Activated CD4-positive, alpha-beta memory T cell treated with anti-CD3 and anti-CD28 coated beads for 36 hours (primary cell): ENCODE data around the gene TBX2. TPM values are rescaled to one million over a fixed set of nuclear protein-coding genes. Genes with fewer than 3 reads are reported as not detected.
A peak's percentile ranks its signal among the peaks of the same experiment; 100 is the strongest.

Experiments used
- CTCF ChIA-PET: fragments of 350-600 bp; sonication (Branson Sonifier 250); formaldehyde crosslinking; loops from one replicate; lab custom pipeline; 2021; ENCODE audit warnings: antibody characterized with exemption, inconsistent platforms; lab: Charles Lee
- POLR2A ChIA-PET: fragments of 350-600 bp; sonication (Branson Sonifier 250); formaldehyde crosslinking; loops from one replicate; lab custom pipeline; 2021; ENCODE audit warnings: antibody characterized with exemption; lab: Charles Lee
- DNase-seq: peaks from one replicate; pipeline ENCODE4 v3.0.0-alpha.2; 2020
- H3K27ac Mint-ChIP-seq: one replicate; pipeline ENCODE4 v1.8.0; 2021; ENCODE audit warnings: mixed read lengths
- H3K27me3 Mint-ChIP-seq: one replicate; pipeline ENCODE4 v1.8.0; 2021; ENCODE audit warnings: mixed read lengths
- H3K36me3 Mint-ChIP-seq: one replicate; pipeline ENCODE4 v1.8.0; 2021; ENCODE audit warnings: mixed read lengths
- H3K4me1 Mint-ChIP-seq: one replicate; pipeline ENCODE4 v1.8.0; 2021; ENCODE audit warnings: low read depth, mixed read lengths
- H3K4me3 Mint-ChIP-seq: one replicate; pipeline ENCODE4 v1.8.0; 2021; ENCODE audit warnings: mild to moderate bottlenecking, mixed read lengths
- H3K9me3 Mint-ChIP-seq: one replicate; pipeline ENCODE4 v1.8.0; 2021; ENCODE audit warnings: mixed read lengths
- intact Hi-C: fragments of 100-400 bp; cut with micrococcal nuclease; formaldehyde crosslinking; loops from one replicate; pipeline ENCODE4 v1.15.1; 2023
- total RNA-seq, 2 experiments: library from RNA; stranded (reverse); gene quantifications; one replicate each; pipeline ENCODE4 v1.2.3, GENCODE V29; 2021

TBX2 gene
- total RNA-seq, 2 experiments from 2014 or later: 0.05 TPM; not detected in 1

GRCh38 chr17:61414141-61414935, 14.7 kb downstream of the TBX2 start:
- CTCF ChIA-PET: interaction anchor here (0.6 to 3.4 kb wide), 10 partner anchors 11 to 1297 kb away, joined by 3 to 25 read pairs (median 3); no protein-coding TSS in a partner anchor
- intact Hi-C loops: loop anchor here (5.0 kb wide), 1 partner anchor 418 kb away; no protein-coding TSS in a partner anchor
- H3K9me3 Mint-ChIP-seq: no peaks in the 10 kb centered on the region
- H3K4me1 Mint-ChIP-seq: peaks cover 17% of the 10 kb centered on the region
- DNase-seq: no peak
- H3K4me3 Mint-ChIP-seq: no peak overlapping the region
- H3K36me3 Mint-ChIP-seq: no peaks in the 10 kb centered on the region
- POLR2A ChIA-PET: no interaction called here
- H3K27me3 Mint-ChIP-seq: peaks cover 20% of the 10 kb centered on the region
- no peak overlapping the region for H3K27ac Mint-ChIP-seq

GRCh38 chr17:61414936-61415251, 15.3 kb downstream of the TBX2 start:
- intact Hi-C loops: loop anchor here (5.0 kb wide), 1 partner anchor 417 kb away; no protein-coding TSS in a partner anchor
- ChIA-PET POLR2A (no interaction called here), CTCF (interaction anchor here (0.6 to 1.4 kb wide), 3 partner anchors 10 to 135 kb away, joined by 3 to 6 read pairs (median 3); no protein-coding TSS in a partner anchor)
- H3K4me3 Mint-ChIP-seq: no peak overlapping the region
- no peaks in the 10 kb centered on the region for H3K36me3 Mint-ChIP-seq
- peaks cover 18% of the 10 kb centered on the region for H3K27me3 Mint-ChIP-seq
- peaks cover 16% of the 10 kb centered on the region for H3K4me1 Mint-ChIP-seq
- no peak overlapping the region for H3K27ac Mint-ChIP-seq
- no peak for DNase-seq
- no peaks in the 10 kb centered on the region for H3K9me3 Mint-ChIP-seq

GRCh38 chr17:61415374-61416210, 15.9 kb downstream of the TBX2 start:
- H3K27ac Mint-ChIP-seq: no peak overlapping the region
- intact Hi-C loops: loop anchor here (1.0 kb wide), 1 partner anchor 136 kb away; no protein-coding TSS in a partner anchor
- CTCF ChIA-PET: interaction anchor here (0.7 to 1.7 kb wide), 4 partner anchors 32 to 695 kb away, joined by 3 to 6 read pairs (median 4); no protein-coding TSS in a partner anchor
- no peak for DNase-seq
- no peaks in the 10 kb centered on the region for H3K9me3 Mint-ChIP-seq
- H3K4me1 Mint-ChIP-seq: peaks cover 9% of the 10 kb centered on the region
- POLR2A ChIA-PET: no interaction called here
- no peaks in the 10 kb centered on the region for H3K36me3 Mint-ChIP-seq
- H3K4me3 Mint-ChIP-seq: no peak overlapping the region
- peaks cover 15% of the 10 kb centered on the region for H3K27me3 Mint-ChIP-seq

GRCh38 chr17:61416211-61416539, 16.5 kb downstream of the TBX2 start:
- no peak for DNase-seq
- Mint-ChIP-seq H3K27ac (no peak overlapping the region), H3K4me3 (no peak overlapping the region), H3K4me1 (peaks cover 7% of the 10 kb centered on the region), H3K36me3 (no peaks in the 10 kb centered on the region), H3K27me3 (peaks cover 16% of the 10 kb centered on the region), H3K9me3 (no peaks in the 10 kb centered on the region)
- ChIA-PET CTCF (interaction anchor here (1.0 to 1.7 kb wide), 2 partner anchors 158 to 696 kb away, joined by 3 to 4 read pairs; no protein-coding TSS in a partner anchor), POLR2A (no interaction called here)
- intact Hi-C loops: loop anchor here (1.0 kb wide), 1 partner anchor 135 kb away; no protein-coding TSS in a partner anchor

GRCh38 chr17:61416540-61417363, 17.1 kb downstream of the TBX2 start:
- Mint-ChIP-seq H3K4me3 (no peak overlapping the region), H3K27ac (no peak overlapping the region), H3K27me3 (peaks cover 17% of the 10 kb centered on the region), H3K36me3 (no peaks in the 10 kb centered on the region), H3K4me1 (peaks cover 4% of the 10 kb centered on the region), H3K9me3 (no peaks in the 10 kb centered on the region)
- intact Hi-C loops: loop anchor here (1.0 kb wide), 1 partner anchor 135 kb away; no protein-coding TSS in a partner anchor
- ChIA-PET CTCF (interaction anchor here (0.7 to 1.7 kb wide), 11 partner anchors 11 to 696 kb away, joined by 3 to 4 read pairs (median 3); partner anchors contain the start of gene TBX4), POLR2A (no interaction called here)
- peak; percentile 77 for DNase-seq

GRCh38 chr17:61418449-61418848, 18.8 kb downstream of the TBX2 start:
- ChIA-PET POLR2A (no interaction called here), CTCF (interaction anchor here (1.1 to 2.5 kb wide), 3 partner anchors 55 to 166 kb away, joined by 3 to 9 read pairs (median 3); no protein-coding TSS in a partner anchor)
- DNase-seq: no peak
- Mint-ChIP-seq H3K4me3 (no peak overlapping the region), H3K36me3 (no peaks in the 10 kb centered on the region), H3K27ac (no peak overlapping the region), H3K4me1 (peaks cover 4% of the 10 kb centered on the region), H3K27me3 (peaks cover 24% of the 10 kb centered on the region), H3K9me3 (no peaks in the 10 kb centered on the region)
- intact Hi-C loops: no loop called here

GRCh38 chr17:61419496-61420046, 19.9 kb downstream of the TBX2 start:
- DNase-seq: no peak
- intact Hi-C loops: no loop called here
- Mint-ChIP-seq H3K27ac (no peak overlapping the region), H3K27me3 (peaks cover 22% of the 10 kb centered on the region), H3K4me1 (peaks cover 4% of the 10 kb centered on the region), H3K36me3 (no peaks in the 10 kb centered on the region), H3K9me3 (no peaks in the 10 kb centered on the region), H3K4me3 (no peak overlapping the region)
- CTCF ChIA-PET: interaction anchor here (1.5 to 2.5 kb wide), 2 partner anchors 131 to 699 kb away, joined by 3 to 9 read pairs; no protein-coding TSS in a partner anchor
- POLR2A ChIA-PET: no interaction called here

GRCh38 chr17:61420052-61420451, 20.4 kb downstream of the TBX2 start:
- Mint-ChIP-seq H3K9me3 (no peaks in the 10 kb centered on the region), H3K27me3 (peaks cover 22% of the 10 kb centered on the region), H3K4me3 (no peak overlapping the region), H3K4me1 (peaks cover 4% of the 10 kb centered on the region), H3K27ac (no peak overlapping the region), H3K36me3 (no peaks in the 10 kb centered on the region)
- intact Hi-C loops: no loop called here
- no peak for DNase-seq
- ChIA-PET POLR2A (no interaction called here), CTCF (interaction anchor here (1.5 to 2.5 kb wide), 2 partner anchors 130 to 699 kb away, joined by 3 to 9 read pairs; no protein-coding TSS in a partner anchor)

- peaks cover 4% of the 10 kb centered on the region for H3K4me1 Mint-ChIP-seq
- no peaks in the 10 kb centered on the region for H3K36me3 Mint-ChIP-seq
- H3K27me3 Mint-ChIP-seq: peaks cover 27% of the 10 kb centered on the region
- intact Hi-C loops: no loop called here
- CTCF ChIA-PET: interaction anchor here (0.7 to 2.5 kb wide), 3 partner anchors 27 to 418 kb away, joined by 3 to 9 read pairs (median 3); no protein-coding TSS in a partner anchor
- no peak overlapping the region for H3K4me3 Mint-ChIP-seq
- POLR2A ChIA-PET: no interaction called here
- no peak overlapping the region for H3K27ac Mint-ChIP-seq
- H3K9me3 Mint-ChIP-seq: no peaks in the 10 kb centered on the region
- DNase-seq: no peak
Observed at GRCh38 chr17:61420745-61421398, 21.2 kb downstream of the TBX2 start.

GRCh38 chr17:61421460-61421859, 21.8 kb downstream of the TBX2 start:
- no peaks in the 10 kb centered on the region for H3K36me3 Mint-ChIP-seq
- H3K27me3 Mint-ChIP-seq: peaks cover 27% of the 10 kb centered on the region
- H3K27ac Mint-ChIP-seq: no peak overlapping the region
- ChIA-PET CTCF (interaction anchor here (0.7 kb wide), 1 partner anchor 417 kb away, joined by 3 read pairs; no protein-coding TSS in a partner anchor), POLR2A (no interaction called here)
- H3K4me1 Mint-ChIP-seq: peaks cover 4% of the 10 kb centered on the region
- H3K4me3 Mint-ChIP-seq: no peak overlapping the region
- no peaks in the 10 kb centered on the region for H3K9me3 Mint-ChIP-seq
- intact Hi-C loops: no loop called here
- DNase-seq: no peak
